ENCODE measurements around the gene RHOBTB3.

- TF ChIP-seq POLR2A (IDR thresholded peaks at IDR 0.05) (no peak), CTCF (IDR thresholded peaks at IDR 0.05 in 4 of 5, conservative IDR thresholded peaks at IDR 0.05 in 1 of 5) (no peak)
These were observed 107.4 kb downstream of the RHOBTB3 start for GRCh38 chr5:95838556-95838955.

All from gastrocnemius medialis (tissue), 4 donors.